HepG2 (cell line): ENCODE results near the gene ZNF32.

Source experiments
- RXRA ChIP-seq: sonication (generic); formaldehyde crosslinking; IDR thresholded peaks from 2 replicates; pipeline ENCODE4 v1.5.1; 2020; ENCODE audit warnings: missing genetic modification reagents
- TAF1 ChIP-seq: sonication (generic); formaldehyde crosslinking; IDR thresholded peaks from 2 replicates; pipeline ENCODE4 v1.4.0; 2020; ENCODE audit warnings: missing genetic modification reagents
- TCF12 ChIP-seq, 2 experiments: fragments of 450-650 bp in 1 of 2; sonication (generic) in 1 of 2; formaldehyde crosslinking in 1 of 2; IDR thresholded peaks; 2 replicates each; pipeline versions ENCODE4 v1.6.1 to v1.8.0; 2017 to 2022; ENCODE audit warnings: antibody characterized with exemption in 1 of 2, mild to moderate bottlenecking in 1 of 2, missing genetic modification reagents in 1 of 2, moderate library complexity in 1 of 2
- TF ChIP-seq, protein P1 (sequence below): sonication (generic); formaldehyde crosslinking; IDR thresholded peaks from 2 replicates; pipeline ENCODE4 v1.9.0; 2021; ENCODE audit warnings: missing genetic modification reagents, borderline replicate concordance

GRCh38 chr10:43673471-43673870 lies 24.8 kb upstream of the ZNF32 start:
- TF ChIP-seq, protein P1, sequence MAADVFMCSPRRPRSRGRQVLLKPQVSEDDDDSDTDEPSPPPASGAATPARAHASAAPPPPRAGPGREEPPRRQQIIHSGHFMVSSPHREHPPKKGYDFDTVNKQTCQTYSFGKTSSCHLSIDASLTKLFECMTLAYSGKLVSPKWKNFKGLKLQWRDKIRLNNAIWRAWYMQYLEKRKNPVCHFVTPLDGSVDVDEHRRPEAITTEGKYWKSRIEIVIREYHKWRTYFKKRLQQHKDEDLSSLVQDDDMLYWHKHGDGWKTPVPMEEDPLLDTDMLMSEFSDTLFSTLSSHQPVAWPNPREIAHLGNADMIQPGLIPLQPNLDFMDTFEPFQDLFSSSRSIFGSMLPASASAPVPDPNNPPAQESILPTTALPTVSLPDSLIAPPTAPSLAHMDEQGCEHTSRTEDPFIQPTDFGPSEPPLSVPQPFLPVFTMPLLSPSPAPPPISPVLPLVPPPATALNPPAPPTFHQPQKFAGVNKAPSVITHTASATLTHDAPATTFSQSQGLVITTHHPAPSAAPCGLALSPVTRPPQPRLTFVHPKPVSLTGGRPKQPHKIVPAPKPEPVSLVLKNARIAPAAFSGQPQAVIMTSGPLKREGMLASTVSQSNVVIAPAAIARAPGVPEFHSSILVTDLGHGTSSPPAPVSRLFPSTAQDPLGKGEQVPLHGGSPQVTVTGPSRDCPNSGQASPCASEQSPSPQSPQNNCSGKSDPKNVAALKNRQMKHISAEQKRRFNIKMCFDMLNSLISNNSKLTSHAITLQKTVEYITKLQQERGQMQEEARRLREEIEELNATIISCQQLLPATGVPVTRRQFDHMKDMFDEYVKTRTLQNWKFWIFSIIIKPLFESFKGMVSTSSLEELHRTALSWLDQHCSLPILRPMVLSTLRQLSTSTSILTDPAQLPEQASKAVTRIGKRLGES (CRISPR knock-in tag): no peak
- TF ChIP-seq TAF1 (CRISPR knock-in tag) (no peak), TCF12 (IDR thresholded peaks at IDR 0.05) (no peak), TCF12 (CRISPR knock-in tag; IDR thresholded peaks at IDR 0.05) (no peak), RXRA (CRISPR knock-in tag) (no peak)
